Stimulated activated CD8-positive, alpha-beta memory T cell treated with anti-CD3 and anti-CD28 coated beads, Interleukin-12 subunit alpha, Interleukin-12 subunit beta, amount 100 ng/mL, for 4 hours (primary cell): ENCODE measurements around the gene LSM10.

ENCODE experiments used
- DNase-seq: peaks from one replicate; pipeline ENCODE4 v3.0.0-alpha.2; 2020; ENCODE audit warnings: low read depth

The LSM10 gene

GRCh38 chr1:36397378-36398230 lies at the start of gene LSM10:
LSM10 (minus strand) TSS chr1:36397908; CDS start chr1:36394129, 3,779 bp downstream.
- peak; percentile 80 for DNase-seq

GRCh38 chr1:36447450-36447849 lies 49.7 kb upstream of the LSM10 start:
- no peak for DNase-seq

- DNase-seq: no peak
These were observed 49.0 kb upstream of the LSM10 start for GRCh38 chr1:36446746-36447145.

GRCh38 chr1:36446271-36446670 lies 48.6 kb upstream of the LSM10 start:
- DNase-seq: no peak

GRCh38 chr1:36443297-36443696 lies 45.6 kb upstream of the LSM10 start:
- no peak for DNase-seq

- DNase-seq: no peak
These were observed 44.6 kb upstream of the LSM10 start for GRCh38 chr1:36442337-36442736.

GRCh38 chr1:36440646-36441045 lies 42.9 kb upstream of the LSM10 start:
- no peak for DNase-seq

GRCh38 chr1:36440044-36440443 lies 42.3 kb upstream of the LSM10 start:
- DNase-seq: no peak

GRCh38 chr1:36438715-36439114 lies 41.0 kb upstream of the LSM10 start:
- no peak for DNase-seq

- no peak for DNase-seq
These were observed 39.1 kb upstream of the LSM10 start for GRCh38 chr1:36436821-36437220.

GRCh38 chr1:36433102-36433501 lies 35.4 kb upstream of the LSM10 start:
- no peak for DNase-seq

GRCh38 chr1:36432616-36433015 lies 34.9 kb upstream of the LSM10 start:
- DNase-seq: no peak

GRCh38 chr1:36425791-36426190 lies 28.1 kb upstream of the LSM10 start:
- no peak for DNase-seq

GRCh38 chr1:36421649-36422048 lies 23.9 kb upstream of the LSM10 start:
- DNase-seq: no peak

- peak; percentile 73 for DNase-seq
These were observed 23.2 kb upstream of the LSM10 start for GRCh38 chr1:36420836-36421317.

GRCh38 chr1:36420409-36420808 lies 22.7 kb upstream of the LSM10 start:
- no peak for DNase-seq

GRCh38 chr1:36419569-36419968 lies 21.9 kb upstream of the LSM10 start:
- DNase-seq: no peak

GRCh38 chr1:36419140-36419539 lies 21.4 kb upstream of the LSM10 start:
- no peak for DNase-seq

- no peak for DNase-seq
These were observed 20.2 kb upstream of the LSM10 start for GRCh38 chr1:36417931-36418330.

- no peak for DNase-seq
These were observed 18.1 kb upstream of the LSM10 start for GRCh38 chr1:36415661-36416326.

- DNase-seq: no peak
These were observed 16.7 kb upstream of the LSM10 start for GRCh38 chr1:36414384-36414783.

- DNase-seq: no peak
These were observed 14.3 kb upstream of the LSM10 start for GRCh38 chr1:36411674-36412648.
